Measurements from ENCODE around the gene PDE2A. TPM values are rescaled to one million over a fixed set of nuclear protein-coding genes. Genes with fewer than 3 reads are reported as not detected.

PDE2A gene
- total and polyA plus RNA-seq, 10 of the 15 experiments (the other 5 are each of a cell fraction or from before 2014, with no cell fraction given): 0.06 to 0.15 (median 0.11) TPM; not detected in 6

- H3K4me2 ChIP-seq (ENCODE audit: control insufficient read depth, insufficient read depth): no peak overlapping the region
- POLR2A ChIA-PET: no interaction called here
- in situ Hi-C loops (cut with MboI) (no loop called here), intact Hi-C loops (cut with micrococcal nuclease; ENCODE audit: unreplicated experiment) (no loop called here)
- no peaks in the 10 kb centered on the region for H3K4me1 ChIP-seq (ENCODE audit: control insufficient read depth, insufficient read depth, low read length)
- no peak overlapping the region for H3K4me3 ChIP-seq
- RAD21 ChIA-PET (ENCODE audit: unreplicated experiment): no interaction called here
- H2AFZ ChIP-seq (ENCODE audit: control insufficient read depth, low read depth, low read length): no peak overlapping the region
- no peak for TF ChIP-seq SREBF2 (IDR thresholded peaks at IDR 0.05; ENCODE audit: low read length)
- no peak for TF ChIP-seq CEBPB (IDR thresholded peaks at IDR 0.05; ENCODE audit: borderline replicate concordance in 1 of 2, low read depth in 2 of 2, low read length in 2 of 2)
- TF ChIP-seq ESRRA (IDR thresholded peaks at IDR 0.05; ENCODE audit: low read length): no peak
- no peak for TF ChIP-seq SMARCA5 (IDR thresholded peaks at IDR 0.05)
- no peaks in the 10 kb centered on the region for H3K79me2 ChIP-seq (ENCODE audit: control insufficient read depth, insufficient read depth, low read length)
- CTCF ChIA-PET: interaction anchor here (1.2 to 1.6 kb wide), 3 partner anchors 14 to 56 kb away, joined by 3 to 4 read pairs (median 3); no protein-coding TSS in a partner anchor
- DNase-seq (ENCODE audit: low read depth, low spot score) (no peak), FAIRE-seq (no peak), ATAC-seq (no peak)
- H3K9ac ChIP-seq (ENCODE audit: control insufficient read depth, insufficient read depth, low read length): no peak overlapping the region
- SMC1A ChIA-PET (ENCODE audit: uncharacterized antibody, unreplicated experiment): no interaction called here
- H3K9me3 ChIP-seq (replicated peaks; ENCODE audit: control insufficient read depth, insufficient read depth, low read length): no peaks in the 10 kb centered on the region
- H3K27ac ChIP-seq (ENCODE audit: control insufficient read depth, insufficient read depth): no peak overlapping the region
- H4K20me1 ChIP-seq (ENCODE audit: control insufficient read depth, insufficient read depth): no peaks in the 10 kb centered on the region
- H3K36me3 ChIP-seq (ENCODE audit: control insufficient read depth in 2 of 2, insufficient read depth in 2 of 2, low read length in 1 of 2): no peaks in the 10 kb centered on the region
- H3K27me3 ChIP-seq (replicated peaks in 1 of 2; ENCODE audit: control insufficient read depth in 2 of 2, insufficient read depth in 2 of 2, low read length in 1 of 2): peaks cover 0 to 2% of the 10 kb centered on the region in 2 experiments; a peak in 3 of 4 replicates
- BruUV-seq (replicated peaks): no TSS peak
- 7% methylated on average over 5 of the region's 5 CpGs for WGBS (ENCODE audit: insufficient coverage, insufficient replicate concordance, low lambda C conversion rate, missing lambda C conversion rate)
These were observed 45.0 kb downstream of the PDE2A start for GRCh38 chr11:72629266-72629665.

- H3K36me3 ChIP-seq (ENCODE audit: control insufficient read depth in 2 of 2, insufficient read depth in 2 of 2, low read length in 1 of 2): no peaks in the 10 kb centered on the region
- RAD21 ChIA-PET (ENCODE audit: unreplicated experiment): interaction anchor here (0.7 kb wide), 1 partner anchor 15 kb away, joined by 5 read pairs; no protein-coding TSS in a partner anchor
- no peaks in the 10 kb centered on the region for H3K79me2 ChIP-seq (ENCODE audit: control insufficient read depth, insufficient read depth, low read length)
- no peaks in the 10 kb centered on the region for H3K4me1 ChIP-seq (ENCODE audit: control insufficient read depth, insufficient read depth, low read length)
- no TSS peak for BruUV-seq (replicated peaks)
- DNase-seq (ENCODE audit: low read depth, low spot score): no peak
- no peaks in the 10 kb centered on the region for H3K9me3 ChIP-seq (replicated peaks; ENCODE audit: control insufficient read depth, insufficient read depth, low read length)
- no peaks in the 10 kb centered on the region for H4K20me1 ChIP-seq (ENCODE audit: control insufficient read depth, insufficient read depth)
- no peak overlapping the region for H3K4me2 ChIP-seq (ENCODE audit: control insufficient read depth, insufficient read depth)
- no peak overlapping the region for H3K4me3 ChIP-seq
- in situ Hi-C loops (cut with MboI): no loop called here
- POLR2A ChIA-PET: no interaction called here
- SMC1A ChIA-PET (ENCODE audit: uncharacterized antibody, unreplicated experiment): no interaction called here
- H3K27me3 ChIP-seq (replicated peaks in 1 of 2; ENCODE audit: control insufficient read depth in 2 of 2, insufficient read depth in 2 of 2, low read length in 1 of 2): peaks cover 0 to 2% of the 10 kb centered on the region in 2 experiments; a peak in 2 of 4 replicates
- CTCF ChIA-PET: interaction anchor here (0.6 to 1.6 kb wide), 3 partner anchors 16 to 661 kb away, joined by 3 read pairs; no protein-coding TSS in a partner anchor
- TF ChIP-seq HDAC6 (IDR thresholded peaks at IDR 0.05; ENCODE audit: unreplicated experiment): no peak
- no peak for TF ChIP-seq IRF3 (IDR thresholded peaks at IDR 0.05)
- H3K27ac ChIP-seq (ENCODE audit: control insufficient read depth, insufficient read depth): no peak overlapping the region
- 23% methylated on average over 6 of the region's 7 CpGs for WGBS (ENCODE audit: insufficient coverage, insufficient replicate concordance, low lambda C conversion rate, missing lambda C conversion rate)
- H3K9ac ChIP-seq (ENCODE audit: control insufficient read depth, insufficient read depth, low read length): no peak overlapping the region
- no peak for ATAC-seq
- FAIRE-seq: no peak
- no peak overlapping the region for H2AFZ ChIP-seq (ENCODE audit: control insufficient read depth, low read depth, low read length)
- intact Hi-C loops (cut with micrococcal nuclease; ENCODE audit: unreplicated experiment): no loop called here
These were observed 46.5 kb downstream of the PDE2A start for GRCh38 chr11:72627594-72628281.
